ENCODE data around the gene CHN2. TPM values are rescaled to one million over a fixed set of nuclear protein-coding genes. Genes with fewer than 3 reads are reported as not detected.

Gene CHN2
- total RNA-seq, 4 donors from 2014 or later = 7.6 to 15.3 (median 10.0) TPM

GRCh38 chr7:29471444-29472138 is 277.0 kb downstream of the CHN2 start:
- WGBS, 2 donors (ENCODE audit: low coverage in 1 of 2) = 84 to 87% methylated on average over 6 to 8 of the region's 13 CpGs

GRCh38 chr7:29476916-29477315 is 282.3 kb downstream of the CHN2 start:
- WGBS, 2 donors (ENCODE audit: low coverage in 1 of 2) = 75 to 78% methylated on average over 3 to 4 of the region's 4 CpGs
- Histone ChIP-seq H3K27me3 (no peaks in the 10 kb centered on the region), H3K36me3 (no peaks in the 10 kb centered on the region), H3K4me3 (no peak overlapping the region), H3K4me1 (peaks cover 0 to 34% (median 7%) of the 10 kb centered on the region in 3 donors), H3K27ac (no peak overlapping the region), H3K9me3 (no peaks in the 10 kb centered on the region)
- ATAC-seq = no peak
- TF ChIP-seq POLR2A (IDR thresholded peaks at IDR 0.05) (no peak), EP300 (IDR thresholded peaks at IDR 0.05) (no peak), POLR2AphosphoS5 (IDR thresholded peaks at IDR 0.05) (no peak)
- TF ChIP-seq, protein P1, sequence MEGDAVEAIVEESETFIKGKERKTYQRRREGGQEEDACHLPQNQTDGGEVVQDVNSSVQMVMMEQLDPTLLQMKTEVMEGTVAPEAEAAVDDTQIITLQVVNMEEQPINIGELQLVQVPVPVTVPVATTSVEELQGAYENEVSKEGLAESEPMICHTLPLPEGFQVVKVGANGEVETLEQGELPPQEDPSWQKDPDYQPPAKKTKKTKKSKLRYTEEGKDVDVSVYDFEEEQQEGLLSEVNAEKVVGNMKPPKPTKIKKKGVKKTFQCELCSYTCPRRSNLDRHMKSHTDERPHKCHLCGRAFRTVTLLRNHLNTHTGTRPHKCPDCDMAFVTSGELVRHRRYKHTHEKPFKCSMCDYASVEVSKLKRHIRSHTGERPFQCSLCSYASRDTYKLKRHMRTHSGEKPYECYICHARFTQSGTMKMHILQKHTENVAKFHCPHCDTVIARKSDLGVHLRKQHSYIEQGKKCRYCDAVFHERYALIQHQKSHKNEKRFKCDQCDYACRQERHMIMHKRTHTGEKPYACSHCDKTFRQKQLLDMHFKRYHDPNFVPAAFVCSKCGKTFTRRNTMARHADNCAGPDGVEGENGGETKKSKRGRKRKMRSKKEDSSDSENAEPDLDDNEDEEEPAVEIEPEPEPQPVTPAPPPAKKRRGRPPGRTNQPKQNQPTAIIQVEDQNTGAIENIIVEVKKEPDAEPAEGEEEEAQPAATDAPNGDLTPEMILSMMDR (IDR thresholded peaks at IDR 0.05) = no peak

More at GRCh38 chr7:29471444-29472138, 277.0 kb downstream of the CHN2 start:
- Histone ChIP-seq H3K27me3 (no peaks in the 10 kb centered on the region), H3K4me3 (no peak overlapping the region), H3K36me3 (no peaks in the 10 kb centered on the region), H3K9me3 (no peaks in the 10 kb centered on the region), H3K27ac (no peak overlapping the region), H3K4me1 (no peaks in the 10 kb centered on the region)
- no peak for TF ChIP-seq POLR2A (IDR thresholded peaks at IDR 0.05)
- TF ChIP-seq POLR2AphosphoS5 (IDR thresholded peaks at IDR 0.05) = no peak
- TF ChIP-seq EP300 (IDR thresholded peaks at IDR 0.05) = no peak
- TF ChIP-seq, protein P1 (IDR thresholded peaks at IDR 0.05) = no peak
- no peak for ATAC-seq

DNA sequence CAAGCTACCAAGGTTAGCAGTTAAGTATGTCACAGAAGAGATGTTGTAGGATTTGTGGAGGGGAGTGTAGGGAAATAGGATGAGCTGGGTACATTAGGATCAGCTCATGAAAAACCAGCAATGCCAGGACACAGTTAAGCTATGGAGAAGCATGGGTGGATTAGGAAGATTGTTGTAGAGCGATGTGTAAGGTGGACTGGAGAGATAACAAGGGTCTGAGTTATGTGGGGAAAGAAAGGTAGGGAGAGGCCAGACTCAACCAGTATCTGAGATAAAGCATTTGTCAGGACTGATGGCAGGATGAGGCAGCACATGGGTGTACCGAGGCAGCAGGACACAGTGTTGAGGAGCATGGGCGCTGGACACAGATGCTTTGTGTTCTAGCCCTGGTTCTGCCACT is 283.7 kb downstream of the CHN2 start:
- WGBS, 2 donors (ENCODE audit: low coverage in 1 of 2) = 92 to 97% methylated on average over 2 to 3 of the region's 3 CpGs
- TF ChIP-seq POLR2A (IDR thresholded peaks at IDR 0.05) (no peak), POLR2AphosphoS5 (IDR thresholded peaks at IDR 0.05) (no peak), EP300 (IDR thresholded peaks at IDR 0.05) (no peak)
- TF ChIP-seq, protein P1 (IDR thresholded peaks at IDR 0.05) = no peak
- H3K27ac ChIP-seq = no peak overlapping the region

DNA sequence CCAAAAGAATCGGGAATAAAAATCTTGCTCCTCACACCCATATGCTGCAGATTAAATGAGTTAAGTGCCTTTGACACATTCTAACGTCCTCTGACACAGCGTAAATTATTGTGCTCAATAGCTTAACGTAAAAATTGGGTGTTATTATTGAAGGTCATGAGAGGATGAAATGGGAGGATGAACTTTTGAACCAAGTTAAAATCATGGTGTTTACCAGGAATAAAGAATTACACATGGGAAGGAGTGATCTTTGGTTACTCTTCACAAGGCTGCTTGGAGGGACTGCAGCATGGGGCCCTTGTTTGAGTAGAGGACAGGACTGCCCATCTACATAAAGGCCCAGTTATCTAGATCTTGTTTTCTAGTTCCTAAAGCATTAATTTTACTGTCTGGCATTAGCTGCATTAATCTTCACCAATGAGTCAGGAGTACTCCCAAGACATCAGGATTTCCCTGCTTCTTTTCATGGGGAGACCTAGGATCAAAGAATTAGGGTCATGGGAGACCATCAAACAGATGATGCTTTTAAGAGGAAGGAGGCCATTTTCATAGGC is 284.2 kb downstream of the CHN2 start:
- H3K4me1 ChIP-seq = peaks cover under 1 to 50% (median 10%) of the 10 kb centered on the region in 3 donors
- TF ChIP-seq EP300 (IDR thresholded peaks at IDR 0.05) = no peak
- no peak for TF ChIP-seq POLR2A (IDR thresholded peaks at IDR 0.05)
- TF ChIP-seq POLR2AphosphoS5 (IDR thresholded peaks at IDR 0.05) = no peak
- TF ChIP-seq, protein P1 (IDR thresholded peaks at IDR 0.05) = no peak
- no peaks in the 10 kb centered on the region for H3K9me3 ChIP-seq
- ATAC-seq = no peak
- 72 to 87% methylated on average over 4 of the region's 4 CpGs for WGBS, 2 donors (ENCODE audit: low coverage in 1 of 2)
- no peaks in the 10 kb centered on the region for H3K36me3 ChIP-seq
- H3K4me3 ChIP-seq = no peak overlapping the region
- peak overlapping the region in 3 of 4 donors; percentile 81 to 86 (median 85) for H3K27ac ChIP-seq
- no peaks in the 10 kb centered on the region for H3K27me3 ChIP-seq

More for the DNA sequence above, 283.7 kb downstream of the CHN2 start:
- no peaks in the 10 kb centered on the region for H3K36me3 ChIP-seq
- H3K4me1 ChIP-seq = peaks cover 0 to 44% (median 10%) of the 10 kb centered on the region in 3 donors
- H3K27me3 ChIP-seq = no peaks in the 10 kb centered on the region
- ATAC-seq = no peak
- no peaks in the 10 kb centered on the region for H3K9me3 ChIP-seq
- no peak overlapping the region for H3K4me3 ChIP-seq
